OCI-LY1 (cell line): ENCODE results near the gene MAST4.

Source experiments
- H2AFZ ChIP-seq: fragments of 200-600 bp; sonication (generic), shearing (Covaris generic); 2 replicates; pipeline ENCODE4 v1.6.0; 2014; ENCODE audit warnings: antibody characterized with exemption, mild to moderate bottlenecking, low read length
- H3F3A ChIP-seq: fragments of 200-600 bp; sonication (generic), shearing (Covaris generic); 2 replicates; pipeline ENCODE4 v1.6.0; 2014; ENCODE audit warnings: mild to moderate bottlenecking, antibody characterized with exemption, low read length, moderate library complexity; ENCODE audit not compliant: insufficient read depth
- H3K27ac ChIP-seq: fragments of 200-600 bp; sonication (generic); 2 replicates; pipeline ENCODE4 v1.5.1; 2014; ENCODE audit warnings: low read length, mixed run types, mild to moderate bottlenecking, low read depth; ENCODE audit not compliant: poor library complexity, severe bottlenecking
- H3K27me3 ChIP-seq: fragments of 200-600 bp; sonication (generic); 2 replicates; pipeline ENCODE4 v1.6.0; 2014; ENCODE audit warnings: antibody characterized with exemption, mild to moderate bottlenecking, low read length, moderate library complexity; ENCODE audit not compliant: insufficient read depth
- H3K36me3 ChIP-seq: fragments of 200-600 bp; sonication (generic); 2 replicates; pipeline ENCODE4 v1.6.1; 2014; ENCODE audit warnings: mild to moderate bottlenecking, antibody characterized with exemption, low read length, moderate library complexity, mixed read lengths; ENCODE audit not compliant: insufficient read depth
- H3K4me1 ChIP-seq: fragments of 200-600 bp; sonication (generic); 2 replicates; pipeline ENCODE4 v1.5.1; 2014; ENCODE audit warnings: mild to moderate bottlenecking, low read length, moderate library complexity; ENCODE audit not compliant: insufficient read depth, severe bottlenecking
- H3K4me2 ChIP-seq: fragments of 200-600 bp; sonication (generic), shearing (Covaris generic); 2 replicates; pipeline ENCODE4 v1.6.1; 2014; ENCODE audit warnings: low read length
- H3K4me3 ChIP-seq: fragments of 200-600 bp; sonication (generic); 2 replicates; pipeline ENCODE4 v1.5.1; 2014; ENCODE audit warnings: low read length, low read depth, mild to moderate bottlenecking, mixed read lengths; ENCODE audit not compliant: poor library complexity, severe bottlenecking
- H3K79me2 ChIP-seq: fragments of 200-600 bp; shearing (Covaris generic); 2 replicates; pipeline ENCODE4 v1.6.1; 2016; ENCODE audit warnings: mixed run types, low read length, mixed read lengths; ENCODE audit not compliant: insufficient read depth
- H3K9ac ChIP-seq: fragments of 200-600 bp; sonication (generic), shearing (Covaris generic); 2 replicates; pipeline ENCODE4 v1.6.1; 2014; ENCODE audit warnings: mild to moderate bottlenecking, low read length, mixed read lengths
- H3K9me2 ChIP-seq: fragments of 200-600 bp; sonication (generic), shearing (Covaris generic); 2 replicates; pipeline ENCODE4 v1.6.1; 2014; ENCODE audit warnings: low read depth, mild to moderate bottlenecking, low read length, mixed read lengths
- H3K9me3 ChIP-seq: fragments of 200-600 bp; shearing (Covaris generic); 2 replicates; pipeline ENCODE4 v1.6.1; 2014; ENCODE audit warnings: low read length, mixed read lengths
- H4K20me1 ChIP-seq: fragments of 200-600 bp; sonication (generic), shearing (Covaris generic); 2 replicates; pipeline ENCODE4 v1.6.0; 2016; ENCODE audit warnings: mild to moderate bottlenecking, low read length; ENCODE audit not compliant: insufficient read depth
- CTCF ChIP-seq: fragments of 200-600 bp; sonication (generic), shearing (Covaris generic); IDR thresholded peaks from 2 replicates; pipeline ENCODE4 v1.5.1; 2017; ENCODE audit warnings: mild to moderate bottlenecking, antibody characterized with exemption, low read length, moderate library complexity, mixed read lengths
- EZH2 ChIP-seq: fragments of 200-600 bp; sonication (generic), shearing (Covaris generic); IDR thresholded peaks from 2 replicates; pipeline ENCODE4 v1.8.0; 2017; ENCODE audit warnings: borderline replicate concordance, mixed run types, mild to moderate bottlenecking, antibody characterized with exemption, low read length, moderate library complexity, mixed read lengths

MAST4 gene

GRCh38 chr5:66587771-66588170, 8.4 kb upstream of the MAST4 start:
- Histone ChIP-seq H3K9me3 (no peaks in the 10 kb centered on the region), H3K9ac (no peak overlapping the region), H3K27ac (no peak overlapping the region), H3K79me2 (no peaks in the 10 kb centered on the region), H3K4me2 (no peak overlapping the region), H3K4me3 (no peak overlapping the region), H3K9me2 (no peaks in the 10 kb centered on the region), H3K4me1 (no peaks in the 10 kb centered on the region), H4K20me1 (no peaks in the 10 kb centered on the region), H3K27me3 (no peaks in the 10 kb centered on the region), H3K36me3 (no peaks in the 10 kb centered on the region), H3F3A (no peaks in the 10 kb centered on the region), H2AFZ (no peak overlapping the region)
- no peak for TF ChIP-seq CTCF
- TF ChIP-seq EZH2: no peak

DNA sequence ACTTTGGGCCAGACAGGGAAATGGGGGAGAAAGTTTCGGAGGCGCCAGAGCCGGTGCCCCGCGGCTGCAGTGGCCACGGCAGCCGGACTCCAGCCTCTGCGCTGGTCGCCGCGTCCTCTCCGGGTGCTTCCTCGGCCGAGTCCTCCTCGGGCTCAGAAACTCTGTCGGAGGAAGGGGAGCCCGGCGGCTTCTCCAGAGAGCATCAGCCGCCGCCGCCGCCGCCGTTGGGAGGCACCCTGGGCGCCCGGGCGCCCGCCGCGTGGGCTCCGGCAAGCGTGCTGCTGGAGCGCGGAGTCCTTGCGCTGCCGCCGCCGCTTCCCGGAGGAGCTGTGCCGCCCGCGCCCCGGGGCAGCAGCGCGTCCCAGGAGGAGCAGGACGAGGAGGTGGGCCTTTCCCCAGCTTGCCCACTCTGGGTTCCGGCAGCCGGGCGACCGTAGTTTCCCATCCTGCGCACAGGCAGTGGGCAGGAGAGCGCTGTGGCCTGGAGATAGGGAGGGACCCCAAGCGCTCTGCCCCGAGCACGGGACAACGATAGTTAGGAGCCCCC, 516 bp downstream of the MAST4 start:
- no peak overlapping the region for H2AFZ ChIP-seq
- peaks cover 7% of the 10 kb centered on the region for H3K27me3 ChIP-seq
- no peaks in the 10 kb centered on the region for H3K9me2 ChIP-seq
- no peak overlapping the region for H3K27ac ChIP-seq
- no peak for TF ChIP-seq EZH2
- TF ChIP-seq CTCF: no peak
- H4K20me1 ChIP-seq: no peaks in the 10 kb centered on the region
- no peak overlapping the region; the same call in 1 of the 2 replicates for H3K9ac ChIP-seq
- no peaks in the 10 kb centered on the region for H3F3A ChIP-seq
- peaks cover 8% of the 10 kb centered on the region for H3K4me1 ChIP-seq
- no peaks in the 10 kb centered on the region for H3K36me3 ChIP-seq
- no peaks in the 10 kb centered on the region for H3K9me3 ChIP-seq
- H3K79me2 ChIP-seq: no peaks in the 10 kb centered on the region
- peak overlapping the region; percentile 60 for H3K4me2 ChIP-seq
- peak overlapping the region; percentile 60 for H3K4me3 ChIP-seq

GRCh38 chr5:66597183-66597757, 1.1 kb downstream of the MAST4 start:
- Histone ChIP-seq H3K36me3 (no peaks in the 10 kb centered on the region), H3K4me3 (peak overlapping the region; percentile 60), H4K20me1 (no peaks in the 10 kb centered on the region), H3K27ac (no peak overlapping the region), H3K79me2 (no peaks in the 10 kb centered on the region), H3K9me2 (no peaks in the 10 kb centered on the region), H2AFZ (no peak overlapping the region), H3K9ac (no peak overlapping the region), H3F3A (no peaks in the 10 kb centered on the region), H3K9me3 (no peaks in the 10 kb centered on the region), H3K27me3 (peaks cover 7% of the 10 kb centered on the region), H3K4me1 (peaks cover 8% of the 10 kb centered on the region), H3K4me2 (peak overlapping the region; percentile 60)
- no peak for TF ChIP-seq EZH2
- TF ChIP-seq CTCF: no peak
